ENCODE measurements around the gene ADARB2. TPM values are rescaled to one million over a fixed set of nuclear protein-coding genes. Genes with fewer than 3 reads are reported as not detected.
"Not testable (repeated sequence)": the region's sequence is repeated elsewhere in the genome, so short reads cannot be mapped to it uniquely, and the experiment has no call there.

The ADARB2 gene
- under 1 TPM in 2 of 6 donors, not detected in 4; 0.10 to 0.12 TPM for polyA plus RNA-seq (ENCODE audit: low read depth in 6 of 6)

GRCh38 chr10:1737222-1738061, at the start of gene ADARB2:
Gene ADARB2, minus strand, starts transcription at chr10:1737525.
- ATAC-seq (ENCODE audit: low read depth in 2 of 2) (peak; percentile 63 to 68), DNase-seq (peak; percentile 42)
- Mint-ChIP-seq H3K4me3 (peak within 1 kb of the TSS; percentile 66 to 89 (median 79)), H3K36me3 (peaks cover 6 to 7% of the 10 kb centered on the region in 2 donors), H3K27me3 (peaks cover 72 to 77% (median 74%) of the 10 kb centered on the region in 3 donors), H3K9me3 (no peaks in the 10 kb centered on the region), H3K4me1 (peaks cover 19 to 36% (median 34%) of the 10 kb centered on the region in 3 donors), H3K27ac (peak within 1 kb of the TSS in 3 of 6 donors; percentile 4 to 62 (median 18))

GRCh38 chr10:1785835-1786234, 48.5 kb upstream of the ADARB2 start:
- ATAC-seq (ENCODE audit: low read depth in 2 of 2) (no peak), DNase-seq (no peak)
- Mint-ChIP-seq H3K9me3 (peaks cover 0 to 8% (median 5%) of the 10 kb centered on the region in 7 donors), H3K27me3 (peaks cover 16 to 43% (median 41%) of the 10 kb centered on the region in 3 donors), H3K4me3 (no peak overlapping the region), H3K36me3 (no peaks in the 10 kb centered on the region), H3K27ac (no peak overlapping the region), H3K4me1 (no peaks in the 10 kb centered on the region)

- peaks cover 0 to 8% (median 5%) of the 10 kb centered on the region in 7 donors for H3K9me3 Mint-ChIP-seq
- H3K4me3 Mint-ChIP-seq, result no peak overlapping the region
- peaks cover 10 to 31% (median 16%) of the 10 kb centered on the region in 3 donors for H3K27me3 Mint-ChIP-seq
- H3K36me3 Mint-ChIP-seq, result no peaks in the 10 kb centered on the region
- H3K27ac Mint-ChIP-seq, result no peak overlapping the region
- no peak for DNase-seq
- no peak for ATAC-seq (ENCODE audit: low read depth in 2 of 2)
- no peaks in the 10 kb centered on the region for H3K4me1 Mint-ChIP-seq
These were observed 45.5 kb upstream of the ADARB2 start for GRCh38 chr10:1782841-1783240.

- Mint-ChIP-seq H3K4me3 (no peak overlapping the region), H3K4me1 (peaks cover 0 to under 1% (median 0%) of the 10 kb centered on the region in 3 donors)
These were observed 42.5 kb upstream of the ADARB2 start for GRCh38 chr10:1779796-1780195.

GRCh38 chr10:1778375-1778969, 41.1 kb upstream of the ADARB2 start:
- Mint-ChIP-seq H3K36me3 (no peaks in the 10 kb centered on the region), H3K9me3 (peaks cover 0 to 4% (median 1%) of the 10 kb centered on the region in 7 donors), H3K27ac (no peak overlapping the region), H3K4me1 (peaks cover 0 to 3% (median 0%) of the 10 kb centered on the region in 3 donors), H3K4me3 (no peak overlapping the region), H3K27me3 (peaks cover 4 to 25% (median 15%) of the 10 kb centered on the region in 3 donors)
- DNase-seq (no peak), ATAC-seq (ENCODE audit: low read depth in 2 of 2) (no peak)

More at GRCh38 chr10:1779796-1780195, 42.5 kb upstream of the ADARB2 start:
- ATAC-seq (ENCODE audit: low read depth in 2 of 2) (no peak), DNase-seq (no peak)
- peaks cover 0 to 8% (median 5%) of the 10 kb centered on the region in 7 donors for H3K9me3 Mint-ChIP-seq
- H3K27me3 Mint-ChIP-seq, result peaks cover 4 to 23% (median 21%) of the 10 kb centered on the region in 3 donors
- H3K27ac Mint-ChIP-seq, result no peak overlapping the region
- no peaks in the 10 kb centered on the region for H3K36me3 Mint-ChIP-seq

- Mint-ChIP-seq H3K4me1 (peaks cover 0 to 3% (median 0%) of the 10 kb centered on the region in 3 donors), H3K27ac (peak overlapping the region in 1 of 6 donors; percentile 50), H3K9me3 (peaks cover 0 to 2% (median 0%) of the 10 kb centered on the region in 7 donors), H3K36me3 (no peaks in the 10 kb centered on the region), H3K27me3 (peaks cover 0 to 37% (median 16%) of the 10 kb centered on the region in 3 donors), H3K4me3 (no peak overlapping the region)
- ATAC-seq (ENCODE audit: low read depth in 2 of 2) (no peak), DNase-seq (no peak)
These were observed 38.9 kb upstream of the ADARB2 start for GRCh38 chr10:1776127-1776662.

GRCh38 chr10:1774796-1775195, 37.5 kb upstream of the ADARB2 start:
- no peak overlapping the region for H3K4me3 Mint-ChIP-seq

GRCh38 chr10:1773204-1773603, 35.9 kb upstream of the ADARB2 start:
- ATAC-seq (ENCODE audit: low read depth in 2 of 2); H3K36me3 Mint-ChIP-seq; H3K27ac Mint-ChIP-seq; H3K4me1 Mint-ChIP-seq; H3K4me3 Mint-ChIP-seq; DNase-seq; H3K9me3 Mint-ChIP-seq: not testable (repeated sequence)
- peaks cover 0 to 36% (median 10%) of the 10 kb centered on the region in 3 donors for H3K27me3 Mint-ChIP-seq

More at GRCh38 chr10:1774796-1775195, 37.5 kb upstream of the ADARB2 start:
- Mint-ChIP-seq H3K27me3 (peaks cover 0 to 36% (median 13%) of the 10 kb centered on the region in 3 donors), H3K27ac (no peak overlapping the region), H3K36me3 (no peaks in the 10 kb centered on the region), H3K9me3 (peaks cover 0 to 2% (median 0%) of the 10 kb centered on the region in 7 donors), H3K4me1 (peaks cover 0 to 3% (median 0%) of the 10 kb centered on the region in 3 donors)
- DNase-seq, result no peak
- no peak for ATAC-seq (ENCODE audit: low read depth in 2 of 2)

GRCh38 chr10:1766049-1766448, 28.7 kb upstream of the ADARB2 start:
- H3K27ac Mint-ChIP-seq, result no peak overlapping the region
- no peak for ATAC-seq (ENCODE audit: low read depth in 2 of 2)

GRCh38 chr10:1762076-1762475, 24.8 kb upstream of the ADARB2 start:
- DNase-seq, result no peak
- Mint-ChIP-seq H3K36me3 (peaks cover 8 to 10% of the 10 kb centered on the region in 2 donors), H3K4me3 (no peak overlapping the region), H3K9me3 (peaks cover 6 to 34% (median 19%) of the 10 kb centered on the region in 7 donors), H3K27me3 (peaks cover 7 to 30% (median 20%) of the 10 kb centered on the region in 3 donors), H3K4me1 (no peaks in the 10 kb centered on the region), H3K27ac (no peak overlapping the region)
- ATAC-seq (ENCODE audit: low read depth in 2 of 2), result no peak

More at GRCh38 chr10:1766049-1766448, 28.7 kb upstream of the ADARB2 start:
- peak overlapping the region in 1 of 8 donors; percentile 9 for H3K4me3 Mint-ChIP-seq
- no peaks in the 10 kb centered on the region for H3K4me1 Mint-ChIP-seq
- peaks cover 6 to 15% (median 7%) of the 10 kb centered on the region in 3 donors for H3K27me3 Mint-ChIP-seq
- H3K36me3 Mint-ChIP-seq, result no peaks in the 10 kb centered on the region
- no peak for DNase-seq
- H3K9me3 Mint-ChIP-seq, result peaks cover 0 to 2% (median 0%) of the 10 kb centered on the region in 7 donors

GRCh38 chr10:1754506-1755153, 17.3 kb upstream of the ADARB2 start:
- ATAC-seq (ENCODE audit: low read depth in 2 of 2), result no peak
- H3K36me3 Mint-ChIP-seq, result peaks cover 18 to 19% of the 10 kb centered on the region in 2 donors
- peaks cover 12 to 47% (median 32%) of the 10 kb centered on the region in 7 donors for H3K9me3 Mint-ChIP-seq
- no peak overlapping the region for H3K27ac Mint-ChIP-seq
- peaks cover 28 to 48% (median 36%) of the 10 kb centered on the region in 3 donors for H3K27me3 Mint-ChIP-seq
- no peak overlapping the region for H3K4me3 Mint-ChIP-seq
- peaks cover 0 to 7% (median 7%) of the 10 kb centered on the region in 3 donors for H3K4me1 Mint-ChIP-seq
- DNase-seq, result no peak

- Mint-ChIP-seq H3K4me1 (peaks cover 0 to 7% (median 7%) of the 10 kb centered on the region in 3 donors), H3K36me3 (peaks cover 16 to 26% of the 10 kb centered on the region in 2 donors), H3K4me3 (no peak overlapping the region), H3K9me3 (peaks cover 15 to 39% (median 28%) of the 10 kb centered on the region in 7 donors), H3K27ac (peak overlapping the region in 1 of 6 donors; percentile 79), H3K27me3 (peaks cover 43 to 51% (median 44%) of the 10 kb centered on the region in 3 donors)
- DNase-seq (no peak), ATAC-seq (ENCODE audit: low read depth in 2 of 2) (no peak)
These were observed 14.8 kb upstream of the ADARB2 start for GRCh38 chr10:1752153-1752552.
